Measurements from ENCODE around the gene RTN4RL2.

The RTN4RL2 gene

GRCh38 chr11:57516061-57516443 lies 55.7 kb downstream of the RTN4RL2 start:
- peak overlapping the region in 1 of 2 donors; percentile 79 for H3K27ac ChIP-seq
- peak overlapping the region; percentile 98 for H3K4me3 ChIP-seq
- TF ChIP-seq, protein P1, sequence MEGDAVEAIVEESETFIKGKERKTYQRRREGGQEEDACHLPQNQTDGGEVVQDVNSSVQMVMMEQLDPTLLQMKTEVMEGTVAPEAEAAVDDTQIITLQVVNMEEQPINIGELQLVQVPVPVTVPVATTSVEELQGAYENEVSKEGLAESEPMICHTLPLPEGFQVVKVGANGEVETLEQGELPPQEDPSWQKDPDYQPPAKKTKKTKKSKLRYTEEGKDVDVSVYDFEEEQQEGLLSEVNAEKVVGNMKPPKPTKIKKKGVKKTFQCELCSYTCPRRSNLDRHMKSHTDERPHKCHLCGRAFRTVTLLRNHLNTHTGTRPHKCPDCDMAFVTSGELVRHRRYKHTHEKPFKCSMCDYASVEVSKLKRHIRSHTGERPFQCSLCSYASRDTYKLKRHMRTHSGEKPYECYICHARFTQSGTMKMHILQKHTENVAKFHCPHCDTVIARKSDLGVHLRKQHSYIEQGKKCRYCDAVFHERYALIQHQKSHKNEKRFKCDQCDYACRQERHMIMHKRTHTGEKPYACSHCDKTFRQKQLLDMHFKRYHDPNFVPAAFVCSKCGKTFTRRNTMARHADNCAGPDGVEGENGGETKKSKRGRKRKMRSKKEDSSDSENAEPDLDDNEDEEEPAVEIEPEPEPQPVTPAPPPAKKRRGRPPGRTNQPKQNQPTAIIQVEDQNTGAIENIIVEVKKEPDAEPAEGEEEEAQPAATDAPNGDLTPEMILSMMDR (IDR thresholded peaks at IDR 0.05), result no peak
- no peak for DNase-seq (ENCODE audit: low spot score)

- no peak for DNase-seq (ENCODE audit: low spot score)
- no peak overlapping the region for H3K4me3 ChIP-seq
- TF ChIP-seq, protein P1 (IDR thresholded peaks at IDR 0.05), result no peak
- H3K27ac ChIP-seq, result no peak overlapping the region
These were observed 60.8 kb downstream of the RTN4RL2 start for GRCh38 chr11:57521116-57521515.

DNA sequence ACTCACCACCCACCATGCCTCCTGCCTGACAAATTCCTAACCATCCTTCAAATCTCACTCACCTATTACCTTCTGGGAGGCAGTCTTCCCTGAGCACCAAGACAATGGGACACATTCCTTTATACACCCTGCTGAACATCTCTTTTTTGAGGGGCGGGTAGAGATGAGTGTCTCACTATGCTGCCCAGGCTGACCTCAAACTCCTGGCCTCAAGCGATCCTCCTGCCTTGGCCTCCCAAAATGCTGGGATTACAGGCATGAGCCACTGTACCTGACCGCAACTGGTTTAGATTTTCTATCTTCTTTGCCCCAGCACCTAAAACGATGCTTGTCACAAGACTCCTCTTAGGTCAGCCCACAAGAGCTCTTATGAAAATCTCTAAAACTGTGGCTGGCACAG lies 63.1 kb downstream of the RTN4RL2 start:
- TF ChIP-seq, protein P1 (IDR thresholded peaks at IDR 0.05), result no peak
- H3K4me3 ChIP-seq, result no peak overlapping the region
- DNase-seq (ENCODE audit: low spot score), result no peak
- H3K27ac ChIP-seq, result no peak overlapping the region
